HG03175 (cell line): ENCODE data around the gene CLN3.
"Not testable (repeated sequence)": the region's sequence is repeated elsewhere in the genome, so short reads cannot be mapped to it uniquely, and the experiment has no call there.

Experiments used
- ATAC-seq: cut with Tn5 transposase; IDR thresholded peaks from one replicate; pipeline ENCODE4 v1.9.1; 2021; ENCODE audit warnings: mild to moderate bottlenecking, moderate library complexity; ENCODE audit not compliant: unreplicated experiment

The CLN3 gene

GRCh38 chr16:28491970-28492474 lies at the start of gene CLN3:
TSS of gene CLN3 (minus strand) at chr16:28492074. CDS start at chr16:28491759, 315 bp downstream.
- ATAC-seq = peak; percentile 79

- ATAC-seq = no peak
Measured at GRCh38 chr16:28540346-28540745, 48.5 kb upstream of the CLN3 start.

DNA sequence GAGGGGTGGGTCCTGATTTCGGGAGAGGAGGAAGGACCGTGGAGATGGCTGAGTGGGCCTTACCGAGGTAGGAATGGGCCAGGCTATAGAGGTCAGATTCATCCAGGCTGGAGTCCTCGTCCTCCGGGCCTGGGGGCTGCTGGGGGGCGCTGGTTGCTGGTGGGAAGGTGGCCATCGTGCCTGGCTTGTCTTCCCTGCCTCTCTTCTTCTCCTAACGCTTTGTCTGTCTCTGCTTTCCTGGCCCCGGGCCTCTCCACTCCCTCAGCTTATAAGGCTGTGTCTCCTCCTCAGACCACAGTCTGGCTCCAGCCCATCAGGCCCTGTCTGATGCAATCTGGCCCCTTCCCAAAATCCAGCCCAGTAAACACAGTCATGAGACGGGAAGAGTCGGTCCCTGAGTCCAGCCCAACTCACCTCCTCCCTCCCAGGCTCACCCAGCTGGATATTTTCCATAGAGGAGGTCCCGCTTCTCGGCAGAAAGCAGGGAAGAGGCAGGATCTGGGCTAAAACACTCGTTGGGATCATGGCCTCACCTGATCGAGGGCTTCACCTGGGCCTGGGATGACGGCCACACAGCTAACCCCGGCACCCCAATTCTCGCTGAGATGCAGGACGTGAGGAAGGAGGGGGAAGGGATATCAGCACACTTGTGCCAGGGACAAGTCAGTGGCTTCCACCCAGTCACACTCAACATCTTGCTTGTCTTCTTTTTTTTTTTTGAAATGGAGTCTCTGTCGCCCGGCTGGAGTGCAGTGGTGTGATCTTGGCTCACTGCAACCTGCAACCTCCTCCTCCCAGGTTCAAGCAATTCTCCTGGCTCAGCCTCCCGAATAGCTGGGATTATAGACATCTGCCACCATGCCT lies 47.1 kb upstream of the CLN3 start, which contains the start of gene NUPR1:
TSS of gene NUPR1 (minus strand) at position 242 of the 864 bp plus-strand sequence. CDS start at position 175, 67 bp downstream.
- ATAC-seq = no peak

DNA sequence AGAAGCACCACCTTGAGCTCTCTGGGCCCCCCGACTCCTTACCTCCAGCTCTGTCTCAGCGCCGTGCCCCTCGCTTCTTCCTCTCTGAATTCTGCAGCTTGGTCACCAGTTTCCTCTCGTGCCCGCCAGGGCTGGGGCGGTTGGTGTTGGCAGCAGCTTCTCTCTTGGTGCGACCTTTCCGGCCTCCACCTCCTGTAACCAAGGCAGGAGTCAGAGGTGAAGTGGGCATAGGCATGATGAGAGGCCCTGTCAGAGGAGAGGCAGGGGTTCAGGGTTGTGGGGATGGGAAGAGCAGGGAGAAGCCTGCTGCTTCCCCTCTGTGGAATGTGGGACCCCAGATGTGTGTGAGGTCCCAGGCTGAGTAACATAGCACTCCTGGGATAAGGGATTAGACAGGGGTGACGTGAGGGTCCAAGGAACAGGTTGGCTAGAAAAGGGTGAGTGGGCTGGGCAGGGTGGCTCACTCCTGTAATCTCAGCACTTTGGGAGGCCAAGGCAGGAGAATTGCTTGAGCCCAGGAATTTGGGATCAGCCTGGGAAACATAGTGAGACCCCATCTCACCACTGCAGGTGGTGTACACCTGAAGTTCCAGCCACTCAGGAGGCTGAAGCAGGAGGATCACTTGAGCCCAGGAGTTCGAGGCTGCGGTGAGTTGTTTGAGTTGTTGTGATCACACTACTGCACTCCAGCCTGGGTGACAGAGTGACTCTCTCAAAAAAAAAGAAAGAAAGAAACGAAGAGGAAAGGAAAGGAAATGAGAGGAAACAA lies 46.3 kb upstream of the CLN3 start:
- no peak for ATAC-seq

- ATAC-seq = no peak
Measured at GRCh38 chr16:28537076-28537475, 45.2 kb upstream of the CLN3 start.

DNA sequence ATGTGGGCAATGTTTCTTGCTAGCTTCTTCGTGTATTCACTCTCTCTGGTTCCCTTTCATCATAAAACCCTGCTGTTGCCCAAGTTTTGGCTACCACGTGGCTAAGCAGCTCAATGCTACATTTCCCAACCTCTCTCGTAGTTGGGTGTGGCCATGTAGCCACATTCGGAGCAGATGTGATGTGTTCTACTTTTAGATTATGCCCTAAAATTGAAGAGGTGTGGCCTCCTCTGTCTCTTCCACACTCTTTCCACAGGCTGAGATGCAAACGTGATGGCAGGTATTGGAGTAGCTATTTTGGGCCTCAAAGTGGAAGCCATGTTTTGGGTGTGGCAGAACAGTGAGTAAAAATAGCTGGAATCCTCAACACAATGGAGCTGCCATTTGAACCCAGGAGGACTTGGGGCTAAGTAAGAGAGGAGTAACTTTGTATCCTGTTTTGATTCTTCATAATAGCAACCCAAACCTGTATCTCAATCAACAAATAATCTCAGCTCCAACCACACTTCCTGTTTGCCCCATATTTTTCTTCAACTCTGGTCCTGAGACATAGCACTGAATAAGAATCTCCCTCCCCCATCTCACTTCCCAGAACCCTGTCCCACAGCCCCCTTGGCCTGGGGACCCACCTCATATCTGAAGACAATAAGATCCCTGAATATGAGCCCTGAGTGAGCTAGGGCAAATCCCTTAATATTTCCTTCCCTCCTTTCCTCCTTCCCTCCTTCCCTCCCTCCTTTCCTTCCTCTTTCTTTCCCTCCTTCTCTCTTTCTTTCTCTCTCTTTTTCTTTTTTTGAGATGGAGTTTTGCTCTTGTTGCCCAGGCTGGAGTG lies 42.9 kb upstream of the CLN3 start:
- ATAC-seq = no peak

GRCh38 chr16:28532940-28533647 lies 41.2 kb upstream of the CLN3 start:
- no peak for ATAC-seq

GRCh38 chr16:28531777-28532744 lies 40.2 kb upstream of the CLN3 start:
- no peak for ATAC-seq

- ATAC-seq = no peak
Measured at GRCh38 chr16:28529124-28529523, 37.2 kb upstream of the CLN3 start.

GRCh38 chr16:28528463-28528867 lies 36.6 kb upstream of the CLN3 start:
- ATAC-seq = no peak

- no peak for ATAC-seq
Measured at GRCh38 chr16:28527985-28528384, 36.1 kb upstream of the CLN3 start.

GRCh38 chr16:28527100-28527785 lies 35.4 kb upstream of the CLN3 start:
- not testable (repeated sequence) for ATAC-seq

- ATAC-seq = no peak
Measured at GRCh38 chr16:28526201-28527099, 34.6 kb upstream of the CLN3 start.

DNA sequence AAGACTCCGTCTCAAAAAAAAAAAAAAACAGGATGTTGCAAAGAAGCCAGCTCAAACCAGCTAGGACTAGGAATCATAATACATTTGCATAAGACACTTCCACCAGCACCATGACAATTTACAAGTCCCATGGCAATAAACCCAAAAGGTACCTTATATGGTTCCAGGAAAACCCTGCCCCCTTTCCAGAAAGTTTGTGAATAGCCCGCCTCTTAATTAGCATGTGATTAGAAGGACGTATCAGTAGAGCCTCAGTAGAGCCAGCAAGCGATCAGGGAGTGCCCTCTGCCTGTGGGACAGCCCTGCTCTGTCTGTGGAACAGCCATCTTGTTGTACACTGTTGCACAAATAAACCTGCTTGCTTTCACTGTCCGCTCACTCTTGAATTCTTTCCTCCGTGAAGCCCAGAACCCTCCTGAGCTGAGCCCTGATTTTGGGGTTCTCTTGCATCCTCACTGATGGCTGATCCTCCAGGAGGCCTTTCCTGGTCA lies 32.9 kb upstream of the CLN3 start:
- ATAC-seq = no peak

GRCh38 chr16:28522792-28523191 lies 30.9 kb upstream of the CLN3 start:
- no peak for ATAC-seq

DNA sequence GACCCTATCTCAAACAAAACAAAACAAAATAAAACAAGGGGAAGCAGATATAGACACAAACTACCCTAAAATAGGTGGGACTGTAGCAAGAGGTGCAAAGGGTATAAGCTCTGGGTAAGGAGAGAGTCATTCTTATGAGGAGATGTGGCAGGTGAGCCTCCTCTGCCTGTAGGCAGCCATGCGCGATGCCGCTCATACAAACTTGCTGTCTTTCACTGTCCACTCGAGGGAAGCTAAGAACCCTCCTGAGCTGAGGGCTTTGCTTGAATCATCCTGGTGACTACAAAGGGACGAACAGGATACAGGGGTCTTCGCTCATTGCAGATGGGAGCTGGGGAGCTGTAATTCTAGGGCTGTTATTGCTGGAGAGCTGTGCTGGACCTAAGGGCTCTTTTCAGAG lies 29.6 kb upstream of the CLN3 start:
- no peak for ATAC-seq

- ATAC-seq = no peak
Measured at GRCh38 chr16:28520672-28521071, 28.8 kb upstream of the CLN3 start.
